Limb (tissue), 2 donors: ENCODE measurements around the gene MYH7.
"Not testable (repeated sequence)": the region's sequence is repeated elsewhere in the genome, so short reads cannot be mapped to it uniquely, and the experiment has no call there.

Experiments used
- DNase-seq, 2 donors: peaks; one replicate each; pipeline ENCODE4 v3.0.0-alpha.2; 2016; ENCODE audit errors: extremely low spot score in 2 of 2

Gene MYH7

DNA sequence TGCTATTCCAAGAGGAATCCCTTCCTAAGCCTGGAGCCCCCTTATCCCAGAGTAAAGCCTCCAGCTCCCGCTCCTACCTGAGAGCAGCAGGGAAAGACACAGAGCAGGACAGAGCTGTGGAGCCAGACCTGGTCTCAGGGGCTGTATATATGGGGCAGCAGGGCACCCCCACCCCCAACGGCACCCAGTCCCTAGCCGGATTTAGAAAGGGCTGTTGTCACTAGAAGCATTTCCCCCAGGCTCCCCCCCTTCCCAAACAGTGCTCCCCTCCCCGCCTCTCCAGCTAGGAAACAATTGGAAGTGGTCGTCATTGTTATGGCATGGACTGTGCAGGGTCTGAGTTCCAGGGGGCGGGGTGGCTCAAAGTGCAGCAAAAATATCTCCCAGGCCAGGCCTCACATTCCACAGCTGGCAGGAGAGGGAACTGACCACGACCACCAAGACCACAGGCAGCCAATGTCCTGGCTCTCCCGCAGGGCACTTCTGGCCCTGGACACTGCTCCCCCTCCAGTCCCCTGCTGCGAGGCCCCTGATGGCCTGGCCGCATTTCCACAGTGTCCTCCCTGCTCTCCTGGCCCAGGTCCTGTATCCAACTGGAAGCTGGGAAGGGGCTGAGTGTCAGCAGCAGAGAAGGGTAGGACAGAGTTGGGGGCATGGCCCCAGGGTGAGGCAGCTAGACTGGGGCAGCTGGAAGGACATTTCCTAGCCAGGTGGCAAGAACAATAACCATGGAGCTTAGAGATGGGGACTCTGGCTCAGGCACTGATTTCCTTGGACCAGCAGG is at the start of gene MYH7:
MYH7 (minus strand) TSS at position 118 of the 784 bp plus-strand sequence. CDS start 1,928 bp downstream, outside the sequence.
- DNase-seq = no peak

DNA sequence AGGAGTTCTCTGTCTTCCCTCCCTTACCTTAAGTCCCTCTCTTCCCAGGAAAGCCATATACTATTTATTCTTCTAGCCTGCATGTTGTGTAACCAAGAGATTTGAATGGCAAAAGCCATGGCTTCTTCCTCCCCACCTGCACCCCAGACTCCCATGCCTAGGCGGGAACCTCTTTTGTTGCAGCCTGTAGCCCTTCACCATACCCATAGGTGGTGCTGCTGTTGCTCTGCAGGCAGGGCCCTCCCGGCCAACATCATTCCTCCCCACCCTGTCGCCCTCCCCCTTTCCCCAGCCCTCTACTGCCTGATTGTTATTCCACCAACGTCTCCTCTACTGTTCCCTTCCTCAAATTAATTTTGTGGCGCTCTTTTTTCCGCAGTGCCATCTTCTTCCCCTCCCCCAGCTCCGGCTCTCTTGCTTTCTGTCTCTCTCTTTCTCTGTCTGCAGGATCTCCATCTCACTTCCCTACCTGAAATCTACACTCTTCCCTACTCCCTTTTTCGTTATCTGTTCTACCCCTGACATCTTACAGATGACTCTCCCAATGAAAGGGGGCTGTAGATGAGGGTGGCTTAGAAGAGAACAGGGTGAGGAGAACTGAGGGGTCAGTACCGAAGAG is 47.9 kb upstream of the MYH7 start:
- DNase-seq = peak in 1 of 2 donors; percentile 70

DNA sequence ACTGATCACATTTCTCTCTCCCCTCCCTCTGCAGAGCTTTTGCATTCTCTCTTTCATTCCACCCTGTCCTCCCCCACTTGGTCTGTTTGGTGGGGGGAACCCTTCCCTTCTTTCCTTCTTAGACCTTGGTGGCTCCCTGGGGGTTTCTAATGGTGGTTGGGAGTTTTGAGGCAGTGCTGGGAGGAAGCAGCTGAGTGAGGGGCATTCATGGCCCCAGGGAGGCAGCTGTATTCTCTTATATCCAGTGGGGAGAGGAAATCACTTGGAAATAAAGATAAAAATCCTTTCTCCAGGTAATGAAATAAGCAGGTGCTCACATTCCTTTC is 47.3 kb upstream of the MYH7 start:
- DNase-seq = no peak

DNA sequence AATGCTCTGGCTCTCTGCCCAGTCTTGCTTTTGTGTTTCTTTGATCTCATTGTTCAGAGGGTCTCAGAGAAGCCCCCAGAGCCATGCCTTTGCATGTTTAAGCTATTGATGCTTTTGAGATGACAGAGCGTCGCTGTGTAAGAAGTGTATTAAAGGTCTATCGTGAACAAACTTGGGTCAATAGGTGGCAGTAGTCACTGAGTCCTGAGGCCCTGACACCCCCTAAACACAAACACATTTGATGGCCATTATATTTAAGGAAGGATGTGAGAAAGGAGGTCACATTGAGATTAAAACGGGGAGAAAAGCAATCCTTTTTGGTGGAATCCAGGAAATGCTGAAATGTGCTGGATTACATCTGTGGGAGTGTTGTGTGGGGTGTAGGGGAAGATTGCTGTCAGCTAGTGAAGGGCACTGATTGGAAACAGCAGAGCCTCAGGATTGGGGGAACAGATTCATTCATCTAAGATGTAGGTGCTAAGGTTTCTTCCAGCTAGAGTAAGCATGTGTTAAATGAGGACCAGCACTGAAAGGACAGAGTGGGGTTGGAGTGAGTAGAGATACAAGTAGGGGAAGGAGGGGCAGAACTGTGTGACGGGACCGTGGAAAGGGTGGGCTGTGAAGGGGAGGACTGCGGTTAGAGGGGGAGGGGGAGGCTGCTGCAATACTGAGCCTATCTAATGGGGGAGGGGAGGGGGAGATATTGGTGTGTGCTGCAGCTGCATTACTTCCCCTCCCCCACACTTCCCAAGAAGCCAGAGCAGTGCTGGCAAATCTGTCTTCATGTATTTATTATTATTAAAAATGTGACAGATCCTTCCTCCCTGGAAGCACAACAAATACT is 46.7 kb upstream of the MYH7 start:
- DNase-seq = peak in 1 of 2 donors; percentile 53

DNA sequence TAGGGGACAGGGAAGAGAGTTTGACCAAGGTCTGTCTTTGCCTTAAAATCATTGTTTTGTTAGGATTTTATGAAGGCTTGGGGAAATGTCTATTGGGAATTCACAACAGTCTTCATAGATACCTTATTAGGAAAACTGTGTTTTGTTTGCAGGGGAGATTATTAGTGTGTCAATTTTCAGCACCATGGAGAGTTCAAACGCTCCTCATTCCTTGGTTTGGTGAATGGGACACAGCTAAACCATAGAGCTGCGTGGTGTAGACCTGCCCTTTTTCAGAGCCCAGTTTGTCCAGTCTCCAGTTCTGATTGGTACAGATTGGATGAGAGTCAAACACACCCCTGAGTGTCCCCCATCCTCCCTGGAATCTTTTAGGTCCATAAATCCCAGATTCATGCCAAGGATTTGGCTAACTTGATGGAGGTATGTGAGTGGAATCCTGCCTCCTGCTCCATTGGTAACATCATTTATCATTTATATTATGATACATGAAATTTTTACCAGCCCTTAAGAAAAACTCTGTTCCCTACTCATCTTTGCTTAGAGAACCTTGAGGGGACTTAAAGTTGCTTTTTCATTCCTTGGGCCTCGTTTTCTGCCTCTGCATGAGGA is 46.0 kb upstream of the MYH7 start:
- no peak for DNase-seq

DNA sequence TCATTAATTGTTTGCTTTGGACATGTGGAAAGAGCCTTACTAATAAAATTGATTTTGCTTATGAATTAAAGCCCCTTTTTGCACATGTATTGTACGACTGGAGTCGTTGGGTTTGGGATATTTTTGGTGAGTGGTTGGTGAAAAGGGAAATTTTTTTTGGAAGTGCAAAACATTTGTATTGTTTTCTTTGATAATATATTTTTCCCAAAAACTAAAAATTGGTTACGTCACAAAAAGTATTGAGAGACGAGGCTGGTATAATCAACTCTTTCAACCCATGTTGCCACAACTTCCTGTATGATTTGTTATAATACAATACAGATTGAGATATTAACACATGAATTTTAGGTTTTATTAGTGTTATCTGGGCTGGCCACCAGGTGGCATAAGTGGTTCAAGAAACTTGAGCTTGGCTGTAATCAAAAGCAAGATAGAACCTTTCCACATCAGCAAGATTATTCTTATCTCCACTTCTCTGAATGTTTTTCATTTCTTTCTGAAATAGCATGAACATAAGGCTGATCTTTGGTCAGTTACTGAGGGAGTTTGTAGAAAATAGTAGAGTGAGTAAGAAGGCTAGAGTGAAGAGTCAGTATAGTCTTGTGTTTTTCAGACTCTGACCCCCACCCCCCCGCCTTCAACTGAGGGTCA is 42.8 kb upstream of the MYH7 start:
- peak; percentile 65 to 71 for DNase-seq

DNA sequence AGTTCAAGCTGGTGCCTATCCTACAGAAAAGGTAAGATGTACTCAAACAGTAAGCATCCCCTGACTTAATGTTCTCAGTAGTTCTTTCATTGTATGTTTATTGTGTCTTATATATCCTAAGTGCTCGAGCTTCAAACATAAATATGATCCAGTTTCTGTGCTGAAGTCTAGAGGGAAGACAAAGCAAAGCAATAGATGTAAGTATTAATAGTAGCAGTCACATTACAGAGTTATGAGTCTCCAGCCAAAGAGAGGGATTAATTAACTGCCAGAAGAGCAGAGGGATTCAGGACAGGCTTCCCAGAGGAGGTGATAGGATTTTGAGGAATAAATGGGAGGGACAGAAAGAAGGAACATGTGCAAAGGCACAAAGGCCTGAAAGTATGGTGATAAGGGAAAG is 35.5 kb upstream of the MYH7 start:
- no peak for DNase-seq

DNA sequence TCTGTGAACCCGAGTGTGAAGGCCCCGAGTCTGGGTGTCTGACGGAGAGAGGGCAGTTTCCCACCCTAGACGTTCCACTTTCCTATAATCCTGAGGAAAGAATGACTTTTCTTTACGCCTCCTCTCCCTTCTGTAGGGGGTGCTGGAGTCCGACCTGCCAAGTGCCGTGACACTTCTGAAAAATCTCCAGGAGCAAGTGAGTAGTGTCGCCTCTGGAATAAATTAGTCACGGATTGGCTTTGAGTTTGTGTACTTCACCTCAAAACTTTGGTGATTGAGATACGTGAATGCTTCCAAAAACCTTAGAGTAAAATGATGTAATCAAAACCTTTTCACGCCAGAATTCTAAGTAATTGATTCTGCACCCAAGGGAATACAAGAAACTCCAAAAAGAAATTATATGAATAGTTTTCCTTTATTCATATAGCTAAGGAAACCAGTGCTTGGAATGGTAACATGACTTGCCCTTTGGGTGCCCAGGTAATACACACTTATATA is 34.5 kb upstream of the MYH7 start:
- DNase-seq = no peak

DNA sequence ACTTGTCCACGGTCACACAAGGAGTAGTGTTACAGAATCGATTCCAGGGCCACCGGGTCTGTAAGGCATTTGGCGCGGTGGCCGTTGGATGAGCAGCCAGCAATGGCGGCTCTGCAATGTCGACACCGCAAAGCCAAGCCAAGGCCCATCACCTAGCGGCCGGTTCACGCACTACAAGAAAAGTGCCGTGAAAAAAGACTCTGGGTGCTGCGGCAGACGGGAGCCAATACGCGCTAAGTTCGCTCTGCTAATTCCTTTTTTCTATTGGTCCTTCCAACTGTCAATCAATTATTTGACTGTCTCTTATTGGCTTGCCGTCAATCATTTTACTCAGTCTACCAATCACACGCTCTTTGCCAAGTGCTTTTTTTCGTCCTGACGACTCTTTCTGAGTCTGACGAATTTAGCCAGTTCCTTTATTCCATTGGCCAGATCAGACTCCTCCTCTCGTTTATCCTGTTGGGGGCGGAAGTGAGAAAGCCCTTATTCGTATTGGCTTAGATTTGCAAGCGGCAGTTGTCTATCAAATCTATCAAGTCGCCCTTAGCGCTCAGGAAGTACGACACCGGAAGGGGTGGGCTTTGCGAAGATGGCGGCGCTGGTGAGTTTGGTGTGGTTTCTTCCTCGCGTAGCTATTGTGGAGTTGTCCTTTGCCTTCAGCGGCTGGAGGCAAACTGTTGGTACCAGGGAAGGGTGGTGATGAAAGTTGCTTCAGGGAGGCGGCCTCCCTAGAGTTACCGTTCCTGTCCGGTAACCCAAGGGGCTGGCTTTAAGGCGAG is 33.9 kb upstream of the MYH7 start, which contains the start of gene NGDN:
NGDN (plus strand) TSS at position 577 of the 779 bp plus-strand sequence; CDS start at position 590, 13 bp downstream.
- DNase-seq = peak; percentile 97 to 100

DNA sequence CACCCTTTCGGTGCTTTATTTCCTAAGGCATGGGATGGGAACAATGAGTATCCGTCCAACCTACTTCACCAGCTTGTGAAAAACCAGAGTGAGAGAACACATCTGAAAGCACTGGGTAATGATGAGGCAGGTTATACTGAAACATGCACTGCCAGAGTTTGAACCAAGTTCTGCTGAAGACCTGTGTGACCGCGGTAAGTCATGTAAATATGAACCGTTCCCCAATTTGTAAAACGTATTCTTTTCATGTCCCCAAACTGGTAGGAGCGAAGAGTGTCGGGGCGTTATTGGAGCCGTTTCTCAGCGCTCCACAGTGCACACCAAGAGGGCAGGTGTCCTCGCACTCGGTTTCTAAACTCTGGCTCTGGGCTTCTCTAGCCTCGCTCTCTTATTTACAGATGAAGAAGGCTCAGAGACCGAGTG is 33.3 kb upstream of the MYH7 start:
- DNase-seq = no peak

DNA sequence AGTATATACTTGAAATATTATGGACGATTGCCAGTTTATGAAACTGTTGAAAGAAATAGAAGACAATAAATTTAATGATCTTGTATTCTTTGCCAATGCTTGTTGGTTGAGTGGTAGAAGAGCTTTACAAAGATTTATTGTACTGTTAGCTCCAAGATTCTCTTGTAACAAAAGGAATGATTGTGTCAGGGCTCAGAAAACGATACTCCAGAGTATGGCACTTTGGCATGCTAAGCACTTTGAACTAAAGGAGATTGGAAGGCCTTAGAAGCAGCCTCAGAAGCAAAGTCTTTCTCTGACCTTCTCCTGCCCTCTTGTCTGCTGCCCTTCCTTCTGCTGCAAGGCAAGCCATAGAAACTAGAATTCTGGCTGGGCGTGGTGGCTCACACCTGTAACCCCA is 29.8 kb upstream of the MYH7 start:
- DNase-seq = no peak

DNA sequence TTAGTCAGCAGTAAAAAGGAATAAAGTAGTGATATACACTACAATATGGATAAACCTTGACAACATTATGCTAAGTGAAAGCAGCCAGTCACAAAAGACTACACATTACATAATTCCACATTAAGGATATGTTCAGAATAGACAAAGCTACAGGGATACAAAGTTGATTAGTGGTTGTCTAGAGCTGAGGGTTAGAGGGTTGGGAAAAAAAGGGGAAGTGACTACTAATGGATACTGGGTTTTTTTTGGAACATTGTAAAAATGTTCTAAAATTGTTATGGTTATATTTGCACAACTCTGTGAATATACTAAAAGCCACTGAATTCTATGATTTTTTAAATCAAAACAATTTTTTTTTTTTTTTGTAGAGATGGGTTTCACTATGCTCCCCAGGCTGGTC is 29.2 kb upstream of the MYH7 start:
- no peak for DNase-seq

DNA sequence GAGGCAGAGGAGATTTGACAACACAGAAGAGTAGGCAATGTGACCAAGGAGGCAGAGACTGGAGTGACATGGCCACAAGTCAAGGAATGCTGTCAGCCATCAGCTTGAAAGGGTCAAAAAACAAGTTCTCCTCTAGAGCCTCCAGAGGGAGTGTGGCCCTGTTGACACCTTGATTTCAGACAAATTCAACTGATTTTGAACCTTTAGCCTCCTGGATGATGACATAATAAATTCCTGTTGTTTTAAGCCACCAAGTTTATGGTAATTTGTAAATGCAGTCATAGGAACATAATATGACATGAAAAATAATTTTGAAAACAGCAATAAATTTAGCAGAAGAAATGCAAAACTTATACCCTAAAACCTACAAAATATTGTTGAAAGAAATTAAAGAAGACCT is 25.5 kb upstream of the MYH7 start:
- no peak for DNase-seq

DNA sequence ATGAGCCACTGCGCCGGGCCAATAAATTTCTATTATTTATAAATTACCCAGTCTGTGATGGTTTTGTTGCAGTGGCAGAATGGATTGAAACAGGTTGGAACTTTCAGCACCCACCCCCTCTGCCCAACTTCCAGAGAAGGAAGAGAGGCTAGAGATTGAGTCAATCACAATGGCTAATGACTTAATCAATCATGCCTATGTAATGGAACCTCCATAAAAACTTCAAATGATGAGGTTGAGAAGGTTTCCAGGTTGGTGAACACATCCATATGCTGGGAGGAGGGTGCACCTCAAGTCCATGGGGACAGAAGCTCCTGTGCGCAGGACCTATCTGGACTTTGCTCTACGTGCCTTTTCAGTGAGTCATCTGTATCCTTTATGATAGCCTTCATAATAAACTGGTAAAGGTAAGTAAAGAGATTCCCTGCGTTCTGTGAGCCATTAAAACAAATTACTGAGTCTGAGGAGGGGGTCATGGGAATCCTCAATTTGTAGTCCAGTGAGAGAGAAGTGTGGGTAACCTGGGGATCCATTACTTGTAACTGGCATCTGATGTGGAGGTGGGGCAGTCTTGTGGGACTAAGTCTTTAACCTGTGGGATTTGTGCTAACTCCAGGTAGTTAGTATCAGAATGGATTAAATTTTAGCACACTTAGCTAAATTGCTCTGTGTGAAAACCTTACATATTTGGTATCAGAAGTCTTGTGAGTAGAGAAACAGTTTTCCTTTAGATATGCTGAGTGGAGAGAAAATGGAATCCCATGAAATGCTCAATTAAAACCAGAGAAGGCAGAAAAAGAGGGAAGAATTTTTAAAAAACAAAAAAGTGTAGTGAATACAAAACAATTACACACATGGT is 22.4 kb upstream of the MYH7 start:
- no peak for DNase-seq

DNA sequence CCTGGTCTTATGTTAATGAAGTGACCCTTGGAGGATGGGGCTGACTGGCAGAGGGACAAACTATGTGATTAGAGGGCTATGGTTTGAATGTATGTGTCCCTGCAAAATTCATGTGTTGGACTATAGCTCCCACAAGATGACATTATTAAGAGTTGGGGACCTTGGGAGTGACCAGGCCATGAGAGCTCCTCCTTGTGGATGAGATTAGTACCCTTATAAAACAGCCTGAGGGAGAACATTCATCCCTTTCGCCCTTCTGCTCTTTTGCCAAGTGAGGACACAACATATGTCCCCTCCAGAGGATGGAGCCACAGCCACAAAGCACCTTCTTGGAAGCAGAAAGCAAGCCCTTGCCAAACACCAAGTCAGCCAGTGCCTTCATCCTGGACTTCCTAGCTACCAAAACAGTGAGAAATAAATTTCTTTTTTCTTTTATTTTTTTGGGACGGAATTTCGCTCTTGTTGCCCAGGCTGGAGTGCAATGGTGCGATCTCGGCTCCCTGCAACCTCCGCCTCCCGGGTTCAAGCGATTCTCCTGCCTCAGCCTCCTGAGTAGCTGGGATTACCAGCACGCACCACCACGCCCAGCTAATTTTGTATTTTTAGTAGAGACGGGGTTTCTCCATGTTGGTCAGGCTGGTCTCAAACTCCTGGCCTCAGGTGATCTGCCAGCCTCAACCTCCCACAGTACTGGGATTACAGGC is 21.6 kb upstream of the MYH7 start:
- DNase-seq = not testable (repeated sequence)

DNA sequence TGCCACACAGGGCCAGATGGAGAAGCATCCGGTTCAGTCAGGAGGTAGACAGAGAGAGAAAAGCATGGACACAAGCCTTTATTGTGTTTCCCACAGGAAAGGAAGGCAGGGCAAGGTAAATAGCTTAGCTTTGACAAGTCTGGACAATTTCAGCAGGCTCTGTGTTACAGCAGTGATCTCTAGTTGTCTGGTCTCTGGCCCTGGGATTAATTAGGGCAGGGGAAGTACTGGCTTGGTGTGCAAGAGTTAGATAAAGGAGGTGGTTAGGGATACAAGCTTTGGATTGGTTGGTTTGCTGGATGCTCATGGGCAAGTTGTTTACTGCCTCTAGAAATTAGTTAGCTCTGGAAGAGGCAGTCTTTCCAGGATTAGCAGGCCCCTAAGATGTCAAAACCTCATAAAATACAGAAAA is 19.0 kb upstream of the MYH7 start:
- DNase-seq = no peak

DNA sequence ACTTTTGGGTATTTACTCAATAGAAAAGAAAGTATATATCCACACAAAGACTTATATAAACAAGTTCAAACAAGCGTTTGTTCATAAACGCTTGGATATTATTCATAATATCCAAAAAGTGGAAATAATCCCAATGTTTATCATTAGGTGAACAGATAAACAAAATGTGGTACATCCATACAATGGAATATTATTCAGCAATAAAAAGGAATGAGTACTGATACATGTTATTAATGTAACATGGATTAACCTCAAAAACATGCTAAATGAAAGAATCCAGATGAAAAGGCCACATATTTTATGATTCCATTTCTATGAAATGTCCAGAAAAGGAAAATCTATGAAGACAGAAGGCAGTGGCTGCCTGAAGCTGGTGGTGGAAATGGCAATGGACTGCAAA is 16.8 kb upstream of the MYH7 start:
- no peak for DNase-seq

DNA sequence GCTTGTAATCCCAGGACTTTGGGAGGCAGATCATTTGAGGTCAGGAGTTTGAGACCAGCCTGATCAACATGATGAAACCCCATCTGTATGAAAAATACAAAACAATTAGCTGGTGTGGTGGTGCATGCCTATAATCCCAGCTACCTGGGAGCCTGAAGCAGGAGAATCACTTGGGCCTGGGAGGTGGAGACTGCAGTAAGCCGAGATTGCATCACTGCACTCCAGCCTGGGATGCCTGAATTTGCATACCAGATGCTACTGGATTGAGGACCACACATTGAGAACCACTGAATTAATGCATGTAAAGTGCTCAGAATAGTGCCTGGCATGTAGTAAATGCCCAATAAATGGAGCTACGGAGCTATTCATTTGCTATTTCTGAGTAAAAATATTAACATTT is 14.9 kb upstream of the MYH7 start:
- no peak for DNase-seq

DNA sequence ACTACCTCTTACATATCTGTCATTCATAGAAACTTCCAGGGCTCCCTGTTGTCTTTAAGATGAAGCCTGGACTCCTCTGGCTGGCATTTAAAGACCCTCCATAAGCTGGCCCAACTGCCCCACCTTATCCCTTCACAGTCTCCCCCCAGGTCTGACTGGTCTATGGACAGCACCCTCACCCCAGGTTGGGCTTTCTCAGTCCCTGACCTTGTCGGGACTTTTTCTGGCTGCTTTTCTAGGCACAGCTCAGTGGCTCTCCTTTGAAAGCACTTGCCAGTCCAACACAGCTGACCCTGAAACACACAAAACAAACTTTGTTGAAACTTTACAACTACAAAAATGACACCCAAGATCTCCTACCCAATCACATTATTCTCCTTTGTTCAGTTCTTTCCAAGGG is 13.9 kb upstream of the MYH7 start:
- no peak for DNase-seq
